Heart left ventricle (tissue), 13 donors: ENCODE measurements around the gene MKLN1.

ENCODE experiments used
- CTCF ChIP-seq, 12 donors: fragments of 200-600 bp; sonication (generic) in 4 of 12; IDR thresholded peaks; one replicate each; pipeline versions ENCODE4 v1.5.0 to v1.8.0; 2018 to 2022; ENCODE audit warnings: antibody characterized with exemption in 12 of 12, mild to moderate bottlenecking in 5 of 12
- POLR2A ChIP-seq, 2 donors: fragments of 450-650 bp; IDR thresholded peaks; one replicate each; pipeline ENCODE4 v1.6.1; 2017; ENCODE audit warnings: antibody characterized with exemption in 2 of 2, mild to moderate bottlenecking in 2 of 2, moderate library complexity in 2 of 2
- donor health status: ischemic (EF 13 %, LVEDD 7.1; RV severe dilation, severe dysfunction).
- donor health status: DM: no; HTN: yes; CAD: no.
- donor health status: DM: no; HTN: no; CAD: no.
- donor health status: ischemic (EF 25% LVEDD 6.9; RV normal size, moderate dysfunction).
- donor health status: ischemic (EF 25% LVEDD 5.7; RV mildly dilated, moderate dysfunction).
- donor health status: ischemic (EF 35%, LVEDD 5.7; RV mildly dilated, moderate dysfunction).
- donor health status: nonischemic (EF 11% LVEDD 7.7; RV severe dilation, severe dysfunction).
- donor health status: DM: yes; HTN: yes; CAD: no.
- donor health status: PGD.
- donor health status: ischemic (EF 29% LVEDD 5.4; RV normal size, mild dysfunction).
- donor health status: nonischemic (EF 23%, LVEDD 6.1; RV moderate dilation, normal function).

DNA sequence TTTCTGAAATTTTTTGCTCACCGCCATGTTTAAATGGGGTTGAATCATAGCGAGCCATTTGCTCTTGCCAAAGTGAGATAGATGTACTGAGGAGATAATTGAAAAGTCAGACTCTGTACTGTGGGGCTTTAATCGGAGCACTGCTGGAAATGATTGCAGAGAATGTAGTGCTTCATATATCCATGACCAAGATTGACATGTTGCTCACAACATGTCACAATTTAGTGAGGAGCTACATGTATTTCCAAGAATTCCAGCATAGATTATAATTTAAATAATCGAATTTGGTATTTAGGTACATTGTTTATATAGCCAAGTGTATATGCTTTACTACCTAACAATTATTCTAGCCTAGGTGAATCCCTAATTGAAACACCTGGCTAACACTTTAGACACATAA is 162.2 kb downstream of the MKLN1 start:
- TF ChIP-seq CTCF (IDR thresholded peaks at IDR 0.05) = no peak
- no peak for TF ChIP-seq POLR2A (IDR thresholded peaks at IDR 0.05)
